HEK293 (cell line): ENCODE measurements around the gene TMEM63A.

Source experiments
- CTCF ChIP-seq: fragments of 450-650 bp; formaldehyde crosslinking; IDR thresholded peaks from 2 replicates; pipeline ENCODE4 v1.5.1; 2016; ENCODE audit warnings: missing biosample characterization, missing genetic modification characterization
- ZNF274 ChIP-seq, 2 experiments: fragments of 200-500 bp in 1 of 2; fragments of 450-650 bp in 1 of 2; sonication (Bioruptor generic) in 1 of 2; formaldehyde crosslinking in 1 of 2; IDR thresholded peaks; 2 replicates each; pipeline versions ENCODE4 v1.5.1 to v1.6.1; 2014 to 2016; ENCODE audit warnings: borderline replicate concordance in 1 of 2, inconsistent platforms in 1 of 2, low read length in 1 of 2, missing biosample characterization in 1 of 2, missing genetic modification characterization in 1 of 2
- ZNF629 ChIP-seq: fragments of 450-650 bp; formaldehyde crosslinking; IDR thresholded peaks from 2 replicates; pipeline ENCODE4 v1.5.1; 2017; ENCODE audit warnings: missing biosample characterization, missing genetic modification characterization
- ZNF843 ChIP-seq: fragments of 450-650 bp; formaldehyde crosslinking; IDR thresholded peaks from 2 replicates; pipeline ENCODE4 v1.5.1; 2016; ENCODE audit warnings: missing biosample characterization, missing genetic modification characterization

GRCh38 chr1:225816643-225817538, 65.3 kb downstream of the TMEM63A start:
- TF ChIP-seq ZNF843 (tag by site-specific recombination) (no peak), CTCF (tag by site-specific recombination) (no peak), ZNF629 (tag by site-specific recombination) (no peak), ZNF274 (IDR thresholded peaks at IDR 0.05; ENCODE audit: low read length) (no peak), ZNF274 (tag by site-specific recombination; IDR thresholded peaks at IDR 0.05; ENCODE audit: borderline replicate concordance) (no peak)
